Measurements from ENCODE around the gene APOA1.

Gene APOA1

GRCh38 chr11:116786326-116786725, 51.1 kb downstream of the APOA1 start:
- TF ChIP-seq, protein P1, sequence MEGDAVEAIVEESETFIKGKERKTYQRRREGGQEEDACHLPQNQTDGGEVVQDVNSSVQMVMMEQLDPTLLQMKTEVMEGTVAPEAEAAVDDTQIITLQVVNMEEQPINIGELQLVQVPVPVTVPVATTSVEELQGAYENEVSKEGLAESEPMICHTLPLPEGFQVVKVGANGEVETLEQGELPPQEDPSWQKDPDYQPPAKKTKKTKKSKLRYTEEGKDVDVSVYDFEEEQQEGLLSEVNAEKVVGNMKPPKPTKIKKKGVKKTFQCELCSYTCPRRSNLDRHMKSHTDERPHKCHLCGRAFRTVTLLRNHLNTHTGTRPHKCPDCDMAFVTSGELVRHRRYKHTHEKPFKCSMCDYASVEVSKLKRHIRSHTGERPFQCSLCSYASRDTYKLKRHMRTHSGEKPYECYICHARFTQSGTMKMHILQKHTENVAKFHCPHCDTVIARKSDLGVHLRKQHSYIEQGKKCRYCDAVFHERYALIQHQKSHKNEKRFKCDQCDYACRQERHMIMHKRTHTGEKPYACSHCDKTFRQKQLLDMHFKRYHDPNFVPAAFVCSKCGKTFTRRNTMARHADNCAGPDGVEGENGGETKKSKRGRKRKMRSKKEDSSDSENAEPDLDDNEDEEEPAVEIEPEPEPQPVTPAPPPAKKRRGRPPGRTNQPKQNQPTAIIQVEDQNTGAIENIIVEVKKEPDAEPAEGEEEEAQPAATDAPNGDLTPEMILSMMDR (IDR thresholded peaks at IDR 0.05), result no peak
- Histone ChIP-seq H3K4me3 (no peak overlapping the region), H3K27ac (no peak overlapping the region)
- no peak for DNase-seq (ENCODE audit: low spot score)

Data from coronary artery (tissue), 2 donors.